KMS-11 (cell line): ENCODE results near the gene CCDC51.

Experiments used
- H2AFZ ChIP-seq: fragments of 200-600 bp; sonication (generic); 2 replicates; pipeline ENCODE4 v1.6.1; 2016; ENCODE audit warnings: antibody characterized with exemption, mixed run types, low read depth
- H3K27ac ChIP-seq: fragments of 200-600 bp; sonication (generic); 2 replicates; pipeline ENCODE4 v1.6.1; 2016; ENCODE audit warnings: mild to moderate bottlenecking, mixed run types
- H3K27me3 ChIP-seq: fragments of 200-600 bp; sonication (generic); 2 replicates; pipeline ENCODE4 v1.6.1; 2017; ENCODE audit warnings: mild to moderate bottlenecking, low read depth, mixed run types, moderate library complexity; ENCODE audit not compliant: insufficient read depth
- H3K36me3 ChIP-seq: fragments of 200-600 bp; sonication (generic); 2 replicates; pipeline ENCODE4 v1.6.1; 2017; ENCODE audit warnings: mild to moderate bottlenecking, mixed run types; ENCODE audit not compliant: insufficient read depth
- H3K4me1 ChIP-seq: fragments of 200-600 bp; sonication (generic); 2 replicates; pipeline ENCODE4 v1.6.1; 2016; ENCODE audit warnings: mild to moderate bottlenecking, low read depth, mixed run types; ENCODE audit not compliant: poor library complexity, severe bottlenecking
- H3K4me2 ChIP-seq: fragments of 200-600 bp; sonication (generic); 2 replicates; pipeline ENCODE4 v1.7.0; 2016; ENCODE audit warnings: mild to moderate bottlenecking, mixed run types
- H3K4me3 ChIP-seq: fragments of 200-600 bp; sonication (generic); IDR thresholded peaks from 2 replicates; pipeline ENCODE4 v1.6.1; 2017; ENCODE audit warnings: low read depth, low read length, mixed read lengths; ENCODE audit not compliant: insufficient read depth
- H3K79me2 ChIP-seq: fragments of 200-600 bp; sonication (generic); 2 replicates; pipeline ENCODE4 v1.6.1; 2016; ENCODE audit warnings: low read depth, mixed run types; ENCODE audit not compliant: insufficient read depth
- H3K9ac ChIP-seq: fragments of 200-600 bp; sonication (generic); 2 replicates; pipeline ENCODE4 v1.6.1; 2016; ENCODE audit warnings: mild to moderate bottlenecking, mixed run types
- H4K20me1 ChIP-seq: fragments of 200-600 bp; sonication (generic); 2 replicates; pipeline ENCODE4 v1.6.1; 2016; ENCODE audit warnings: mild to moderate bottlenecking, mixed run types; ENCODE audit not compliant: insufficient read depth
- TF ChIP-seq, protein P1 (sequence below): fragments of 200-600 bp; sonication (generic); conservative IDR thresholded peaks from 2 replicates; pipeline ENCODE4 v1.6.1; 2017; ENCODE audit warnings: low read depth, mild to moderate bottlenecking, antibody characterized with exemption, low read length, moderate library complexity, mixed read lengths

Gene CCDC51

DNA sequence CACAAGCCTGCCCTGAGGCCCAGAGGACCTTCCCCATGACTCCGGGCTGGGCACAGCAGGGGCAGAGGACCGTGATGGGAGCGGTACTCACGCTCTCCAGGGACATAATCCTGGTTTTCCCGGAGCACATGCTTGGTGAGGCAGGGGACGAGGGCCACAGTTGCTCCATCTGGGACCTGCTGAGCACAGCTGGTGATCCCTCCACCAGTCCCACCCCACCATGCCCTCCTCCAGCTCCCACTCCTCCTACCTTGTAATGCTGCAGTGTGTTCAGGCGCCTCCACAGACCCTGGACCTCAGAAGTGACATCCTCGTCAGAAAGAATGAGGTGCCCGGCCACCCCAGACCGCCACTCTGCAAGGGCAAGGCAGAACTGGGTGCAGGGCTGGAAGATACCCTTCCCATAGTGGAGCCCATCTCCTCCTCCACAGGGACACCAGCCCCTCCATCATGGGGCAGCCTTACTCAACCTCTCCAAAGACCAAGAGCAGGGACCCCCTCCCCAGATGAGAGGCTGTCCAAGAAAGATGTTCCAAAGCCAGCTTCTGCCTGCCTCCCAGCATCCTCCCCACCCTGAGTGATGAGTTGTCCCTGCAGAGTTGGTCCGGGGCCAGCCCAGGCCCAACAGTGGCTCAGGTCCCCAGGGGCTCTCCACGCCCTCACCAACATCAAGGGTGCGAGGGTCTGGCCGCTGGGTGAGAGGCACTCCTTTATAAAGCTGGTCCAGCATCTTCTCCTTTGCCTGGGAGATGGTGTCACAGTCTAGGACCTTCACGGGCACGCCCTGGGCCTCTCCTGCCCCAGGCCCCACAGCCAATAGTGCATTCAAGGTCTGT is 29.5 kb downstream of the CCDC51 start:
- H3K4me1 ChIP-seq: no peaks in the 10 kb centered on the region
- H3K4me3 ChIP-seq: no peak overlapping the region
- no peaks in the 10 kb centered on the region for H3K79me2 ChIP-seq
- H3K9ac ChIP-seq: no peak overlapping the region
- H3K27ac ChIP-seq: no peak overlapping the region
- no peak overlapping the region for H3K4me2 ChIP-seq
- TF ChIP-seq, protein P1, sequence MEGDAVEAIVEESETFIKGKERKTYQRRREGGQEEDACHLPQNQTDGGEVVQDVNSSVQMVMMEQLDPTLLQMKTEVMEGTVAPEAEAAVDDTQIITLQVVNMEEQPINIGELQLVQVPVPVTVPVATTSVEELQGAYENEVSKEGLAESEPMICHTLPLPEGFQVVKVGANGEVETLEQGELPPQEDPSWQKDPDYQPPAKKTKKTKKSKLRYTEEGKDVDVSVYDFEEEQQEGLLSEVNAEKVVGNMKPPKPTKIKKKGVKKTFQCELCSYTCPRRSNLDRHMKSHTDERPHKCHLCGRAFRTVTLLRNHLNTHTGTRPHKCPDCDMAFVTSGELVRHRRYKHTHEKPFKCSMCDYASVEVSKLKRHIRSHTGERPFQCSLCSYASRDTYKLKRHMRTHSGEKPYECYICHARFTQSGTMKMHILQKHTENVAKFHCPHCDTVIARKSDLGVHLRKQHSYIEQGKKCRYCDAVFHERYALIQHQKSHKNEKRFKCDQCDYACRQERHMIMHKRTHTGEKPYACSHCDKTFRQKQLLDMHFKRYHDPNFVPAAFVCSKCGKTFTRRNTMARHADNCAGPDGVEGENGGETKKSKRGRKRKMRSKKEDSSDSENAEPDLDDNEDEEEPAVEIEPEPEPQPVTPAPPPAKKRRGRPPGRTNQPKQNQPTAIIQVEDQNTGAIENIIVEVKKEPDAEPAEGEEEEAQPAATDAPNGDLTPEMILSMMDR: no peak
- no peaks in the 10 kb centered on the region for H3K27me3 ChIP-seq
- no peaks in the 10 kb centered on the region for H4K20me1 ChIP-seq
- H3K36me3 ChIP-seq: no peaks in the 10 kb centered on the region
- no peak overlapping the region for H2AFZ ChIP-seq

DNA sequence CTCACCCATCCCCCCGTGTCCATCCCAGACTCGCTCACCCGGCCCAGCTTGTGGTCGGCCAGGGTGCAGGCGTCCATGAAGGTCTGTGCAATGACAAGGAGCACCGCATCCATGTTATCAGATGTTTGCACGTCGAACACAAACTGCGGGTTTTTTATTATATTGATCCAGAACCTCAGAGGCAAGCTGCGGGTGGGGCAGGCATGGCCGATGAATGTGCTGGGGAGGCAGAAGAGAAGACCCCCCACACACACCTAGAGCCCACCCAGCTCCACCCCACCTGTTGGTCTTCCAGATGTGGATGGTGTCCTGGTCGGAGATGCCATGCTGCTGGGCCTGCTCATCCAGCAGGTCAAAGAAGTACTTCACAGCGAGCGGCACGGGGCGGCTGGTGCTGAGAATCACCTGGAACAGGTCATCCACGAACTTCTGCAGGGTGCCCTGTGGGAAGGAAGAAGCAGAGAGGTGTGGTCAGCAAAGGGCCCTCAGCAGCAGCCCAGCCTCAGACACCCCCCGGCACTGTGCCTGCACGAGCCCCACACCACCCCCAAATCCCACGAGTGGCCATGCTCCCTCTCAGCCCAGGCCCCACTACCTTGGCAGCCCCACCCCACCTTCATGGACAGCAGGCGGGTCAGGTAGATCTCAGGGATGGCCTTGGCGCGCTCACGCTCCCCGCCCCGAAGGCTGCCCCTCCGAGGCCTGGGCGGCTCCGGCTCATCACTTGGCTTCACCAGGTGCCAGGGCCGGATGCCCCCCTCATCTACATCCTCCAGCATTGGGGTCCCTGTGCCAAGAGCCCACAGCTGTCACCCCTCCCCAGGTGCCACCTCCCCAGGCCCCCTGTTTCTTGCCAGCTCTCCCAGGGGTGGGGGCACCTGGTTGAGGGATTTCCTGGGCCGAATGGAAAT is 30.4 kb downstream of the CCDC51 start:
- H3K4me2 ChIP-seq: no peak overlapping the region
- no peak overlapping the region for H3K27ac ChIP-seq
- H3K27me3 ChIP-seq: no peaks in the 10 kb centered on the region
- no peak overlapping the region for H2AFZ ChIP-seq
- H3K4me1 ChIP-seq: no peaks in the 10 kb centered on the region
- no peaks in the 10 kb centered on the region for H3K79me2 ChIP-seq
- no peaks in the 10 kb centered on the region for H3K36me3 ChIP-seq
- TF ChIP-seq, protein P1: no peak
- H3K9ac ChIP-seq: no peak overlapping the region
- H4K20me1 ChIP-seq: no peaks in the 10 kb centered on the region
- H3K4me3 ChIP-seq: no peak overlapping the region

DNA sequence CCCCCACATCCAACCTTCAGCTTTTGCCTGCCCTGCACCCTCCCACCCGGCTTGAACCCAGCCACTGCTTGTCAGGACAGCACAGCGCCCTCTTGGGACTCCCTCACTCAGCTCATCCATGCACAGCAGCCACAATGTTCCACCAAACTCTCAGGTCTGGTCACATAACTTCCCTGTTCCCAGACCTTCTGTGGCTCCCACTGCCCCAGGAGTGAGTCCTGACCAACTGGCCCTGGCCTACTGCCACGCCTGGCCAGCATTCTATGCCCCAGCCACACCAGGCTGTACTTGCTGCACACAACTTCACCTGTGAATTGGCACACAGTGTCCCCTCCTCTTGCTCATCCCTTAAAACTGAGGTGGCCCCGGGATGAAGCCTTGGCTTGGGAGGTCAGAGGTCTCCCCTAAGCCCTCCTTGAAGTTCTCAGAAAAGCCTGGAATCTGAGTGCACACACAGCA is 31.1 kb downstream of the CCDC51 start:
- TF ChIP-seq, protein P1: no peak
- H3K36me3 ChIP-seq: no peaks in the 10 kb centered on the region
- no peak overlapping the region for H3K9ac ChIP-seq
- H3K27me3 ChIP-seq: no peaks in the 10 kb centered on the region
- no peak overlapping the region for H3K4me3 ChIP-seq
- H3K4me1 ChIP-seq: no peaks in the 10 kb centered on the region
- H2AFZ ChIP-seq: no peak overlapping the region
- H3K4me2 ChIP-seq: no peak overlapping the region
- no peaks in the 10 kb centered on the region for H4K20me1 ChIP-seq
- H3K27ac ChIP-seq: no peak overlapping the region
- H3K79me2 ChIP-seq: no peaks in the 10 kb centered on the region

DNA sequence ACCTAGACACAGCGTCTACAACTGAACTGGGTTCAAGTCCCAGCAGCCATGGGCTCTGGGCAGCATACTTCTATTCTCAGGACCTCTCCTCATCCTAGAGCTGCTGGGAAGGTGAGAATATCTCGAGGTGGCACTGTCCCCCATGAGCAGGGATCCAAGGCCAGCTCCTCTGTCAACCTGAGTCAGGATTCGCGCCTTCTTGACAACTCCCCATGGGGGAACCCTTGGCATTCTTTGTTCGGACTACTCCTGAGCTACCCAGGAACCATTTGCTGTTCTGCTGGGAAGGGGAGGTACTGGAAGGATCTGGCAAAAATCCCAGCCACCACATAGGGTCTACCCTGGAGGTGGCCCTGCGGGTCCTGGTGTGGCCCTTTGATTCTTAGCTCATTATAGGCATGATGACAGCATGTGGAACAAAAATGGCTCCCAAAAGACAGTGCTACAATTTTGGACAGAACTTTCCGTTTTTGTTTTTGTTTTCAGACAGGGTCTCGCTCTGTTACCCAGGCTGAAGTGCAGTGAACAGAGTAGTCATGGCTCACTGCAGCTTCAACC is 32.3 kb downstream of the CCDC51 start:
- H3K79me2 ChIP-seq: no peaks in the 10 kb centered on the region
- H3K27me3 ChIP-seq: no peaks in the 10 kb centered on the region
- H2AFZ ChIP-seq: no peak overlapping the region
- TF ChIP-seq, protein P1: no peak
- no peaks in the 10 kb centered on the region for H3K4me1 ChIP-seq
- H3K27ac ChIP-seq: no peak overlapping the region
- no peaks in the 10 kb centered on the region for H3K36me3 ChIP-seq
- H3K4me2 ChIP-seq: no peak overlapping the region
- no peak overlapping the region for H3K9ac ChIP-seq
- no peak overlapping the region for H3K4me3 ChIP-seq
- H4K20me1 ChIP-seq: no peaks in the 10 kb centered on the region
